ENCODE results near the gene PTDSS2.

Gene PTDSS2

DNA sequence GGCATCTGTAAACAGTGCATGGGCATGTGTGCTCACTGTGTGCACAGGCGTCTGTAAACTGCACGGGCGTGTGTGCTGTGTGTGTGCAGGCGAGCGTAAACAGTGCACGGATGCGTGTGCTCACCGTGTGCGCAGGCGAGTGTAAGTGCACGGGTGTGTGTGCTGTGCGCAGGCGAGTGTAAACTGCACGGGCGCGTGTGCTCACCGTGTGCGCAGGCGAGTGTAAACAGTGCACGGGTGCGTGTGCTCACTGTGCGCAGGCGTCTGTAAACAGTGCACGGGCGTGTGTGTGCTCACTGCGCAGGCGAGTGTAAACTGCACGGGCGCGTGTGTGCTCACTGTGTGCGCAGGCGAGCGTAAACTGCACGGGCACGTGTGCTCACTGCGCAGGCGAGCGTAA, 34.5 kb downstream of the PTDSS2 start:
- no peaks in the 10 kb centered on the region; the same call in none of the 2 replicates for H3K36me3 ChIP-seq (ENCODE audit: control insufficient read depth, insufficient read depth, low read length)
- no peak overlapping the region for H3K4me3 ChIP-seq (replicated peaks; ENCODE audit: low read depth, low read length)
- no peak for DNase-seq (ENCODE audit: extremely low read depth, insufficient read length)
- TF ChIP-seq, protein P1, sequence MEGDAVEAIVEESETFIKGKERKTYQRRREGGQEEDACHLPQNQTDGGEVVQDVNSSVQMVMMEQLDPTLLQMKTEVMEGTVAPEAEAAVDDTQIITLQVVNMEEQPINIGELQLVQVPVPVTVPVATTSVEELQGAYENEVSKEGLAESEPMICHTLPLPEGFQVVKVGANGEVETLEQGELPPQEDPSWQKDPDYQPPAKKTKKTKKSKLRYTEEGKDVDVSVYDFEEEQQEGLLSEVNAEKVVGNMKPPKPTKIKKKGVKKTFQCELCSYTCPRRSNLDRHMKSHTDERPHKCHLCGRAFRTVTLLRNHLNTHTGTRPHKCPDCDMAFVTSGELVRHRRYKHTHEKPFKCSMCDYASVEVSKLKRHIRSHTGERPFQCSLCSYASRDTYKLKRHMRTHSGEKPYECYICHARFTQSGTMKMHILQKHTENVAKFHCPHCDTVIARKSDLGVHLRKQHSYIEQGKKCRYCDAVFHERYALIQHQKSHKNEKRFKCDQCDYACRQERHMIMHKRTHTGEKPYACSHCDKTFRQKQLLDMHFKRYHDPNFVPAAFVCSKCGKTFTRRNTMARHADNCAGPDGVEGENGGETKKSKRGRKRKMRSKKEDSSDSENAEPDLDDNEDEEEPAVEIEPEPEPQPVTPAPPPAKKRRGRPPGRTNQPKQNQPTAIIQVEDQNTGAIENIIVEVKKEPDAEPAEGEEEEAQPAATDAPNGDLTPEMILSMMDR (IDR thresholded peaks at IDR 0.05; ENCODE audit: insufficient read depth, low read length, poor library complexity, severe bottlenecking), result no peak
- no peaks in the 10 kb centered on the region for H3K27me3 ChIP-seq (replicated peaks; ENCODE audit: control insufficient read depth, insufficient read depth, low read length)

DNA sequence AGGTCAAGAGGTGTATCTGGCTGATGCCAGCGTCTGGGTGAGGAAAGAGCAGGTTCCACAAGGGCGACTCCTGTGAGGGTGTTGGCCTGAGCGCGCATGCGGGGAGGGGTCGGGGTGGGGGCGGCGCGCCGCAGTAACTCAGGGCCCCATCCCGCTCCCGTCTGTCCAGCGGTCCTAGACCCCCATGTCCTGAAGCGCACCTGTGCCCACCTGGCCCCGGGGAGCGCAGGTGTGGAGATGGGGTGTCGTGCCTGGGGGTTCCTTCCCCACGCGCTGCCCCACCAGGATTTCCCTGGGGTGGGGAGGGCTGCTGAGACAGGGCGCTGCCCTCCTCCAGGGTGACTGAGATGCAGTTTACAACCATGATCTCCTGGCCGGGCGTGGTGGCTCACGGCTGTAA, 36.1 kb downstream of the PTDSS2 start:
- H3K36me3 ChIP-seq (ENCODE audit: control insufficient read depth, insufficient read depth, low read length), result peaks cover 1% of the 10 kb centered on the region
- no peak overlapping the region for H3K4me3 ChIP-seq (replicated peaks; ENCODE audit: low read depth, low read length)
- no peak for DNase-seq (ENCODE audit: extremely low read depth, insufficient read length)
- TF ChIP-seq, protein P1 (IDR thresholded peaks at IDR 0.05; ENCODE audit: insufficient read depth, low read length, poor library complexity, severe bottlenecking), result no peak
- no peaks in the 10 kb centered on the region for H3K27me3 ChIP-seq (replicated peaks; ENCODE audit: control insufficient read depth, insufficient read depth, low read length)

DNA sequence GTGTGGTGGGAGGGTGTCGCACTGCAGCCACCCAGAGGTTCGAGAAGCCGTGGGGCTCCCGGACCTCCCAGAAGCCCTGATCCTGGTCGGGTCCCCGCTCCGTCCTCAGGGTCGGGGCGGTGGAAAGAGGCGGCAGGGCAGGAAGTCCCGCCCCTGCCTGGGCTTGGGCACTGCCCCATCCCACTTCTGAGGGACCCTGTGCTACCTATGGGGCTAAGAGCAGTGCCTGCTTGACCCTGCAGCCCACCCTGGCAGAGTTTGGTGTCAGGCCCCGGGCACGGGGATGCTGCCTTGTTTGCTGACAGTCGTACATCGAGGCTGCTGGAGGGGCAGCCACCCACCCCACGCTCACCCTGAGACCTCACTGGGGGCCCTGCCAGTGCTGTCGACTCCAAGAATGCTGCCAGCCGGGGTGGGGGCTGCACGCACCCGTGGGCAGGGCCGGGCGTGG, 37.5 kb downstream of the PTDSS2 start:
- Histone ChIP-seq H3K27me3 (replicated peaks; ENCODE audit: control insufficient read depth, insufficient read depth, low read length) (no peaks in the 10 kb centered on the region), H3K4me3 (replicated peaks; ENCODE audit: low read depth, low read length) (no peak overlapping the region), H3K36me3 (ENCODE audit: control insufficient read depth, insufficient read depth, low read length) (peaks cover 2% of the 10 kb centered on the region)
- no peak for DNase-seq (ENCODE audit: extremely low read depth, insufficient read length)
- TF ChIP-seq, protein P1 (IDR thresholded peaks at IDR 0.05; ENCODE audit: insufficient read depth, low read length, poor library complexity, severe bottlenecking), result no peak

DNA sequence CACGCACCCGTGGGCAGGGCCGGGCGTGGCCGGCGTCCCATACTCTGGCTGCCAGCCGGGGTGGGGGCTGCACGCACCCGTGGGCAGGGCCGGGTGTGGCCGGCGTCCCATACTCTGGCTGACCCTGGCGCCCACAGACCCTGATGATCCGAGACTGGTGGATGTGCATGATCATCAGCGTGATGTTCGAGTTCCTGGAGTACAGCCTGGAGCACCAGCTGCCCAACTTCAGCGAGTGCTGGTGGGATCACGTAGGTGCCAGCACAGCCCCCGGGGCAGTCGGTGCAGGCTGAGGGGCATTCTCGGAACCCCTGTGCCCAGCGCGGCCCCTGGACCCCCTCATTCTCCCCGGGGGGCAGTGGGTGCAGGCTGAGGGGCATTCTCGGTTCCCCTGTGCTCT, 38.0 kb downstream of the PTDSS2 start:
- H3K36me3 ChIP-seq (ENCODE audit: control insufficient read depth, insufficient read depth, low read length), result peaks cover 4% of the 10 kb centered on the region
- no peak overlapping the region for H3K4me3 ChIP-seq (replicated peaks; ENCODE audit: low read depth, low read length)
- no peaks in the 10 kb centered on the region for H3K27me3 ChIP-seq (replicated peaks; ENCODE audit: control insufficient read depth, insufficient read depth, low read length)
- TF ChIP-seq, protein P1 (IDR thresholded peaks at IDR 0.05; ENCODE audit: insufficient read depth, low read length, poor library complexity, severe bottlenecking), result no peak
- no peak for DNase-seq (ENCODE audit: extremely low read depth, insufficient read length)

DNA sequence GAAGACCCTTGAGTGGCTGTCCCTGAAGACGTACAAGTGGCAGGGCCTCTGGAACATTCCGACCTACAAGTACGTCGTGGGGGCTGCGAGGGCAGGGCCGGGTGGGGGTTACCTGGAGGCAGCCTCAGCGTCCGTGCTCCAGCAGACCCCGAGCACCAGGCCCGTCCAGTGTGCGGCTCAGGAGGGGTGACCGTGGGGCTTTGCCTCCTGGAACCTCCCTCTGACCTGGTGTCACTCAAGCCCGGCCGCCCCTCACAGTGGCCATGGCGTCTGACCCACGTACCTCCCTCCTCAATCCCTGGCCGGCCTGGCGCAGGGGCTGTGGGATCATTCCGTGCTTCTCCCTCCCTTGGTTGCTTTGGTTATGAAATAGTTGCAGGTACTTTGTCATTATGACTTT, 38.5 kb downstream of the PTDSS2 start:
- TF ChIP-seq, protein P1 (IDR thresholded peaks at IDR 0.05; ENCODE audit: insufficient read depth, low read length, poor library complexity, severe bottlenecking), result no peak
- no peak for DNase-seq (ENCODE audit: extremely low read depth, insufficient read length)
- Histone ChIP-seq H3K4me3 (replicated peaks; ENCODE audit: low read depth, low read length) (no peak overlapping the region), H3K27me3 (replicated peaks; ENCODE audit: control insufficient read depth, insufficient read depth, low read length) (no peaks in the 10 kb centered on the region), H3K36me3 (ENCODE audit: control insufficient read depth, insufficient read depth, low read length) (peaks cover 6% of the 10 kb centered on the region)

DNA sequence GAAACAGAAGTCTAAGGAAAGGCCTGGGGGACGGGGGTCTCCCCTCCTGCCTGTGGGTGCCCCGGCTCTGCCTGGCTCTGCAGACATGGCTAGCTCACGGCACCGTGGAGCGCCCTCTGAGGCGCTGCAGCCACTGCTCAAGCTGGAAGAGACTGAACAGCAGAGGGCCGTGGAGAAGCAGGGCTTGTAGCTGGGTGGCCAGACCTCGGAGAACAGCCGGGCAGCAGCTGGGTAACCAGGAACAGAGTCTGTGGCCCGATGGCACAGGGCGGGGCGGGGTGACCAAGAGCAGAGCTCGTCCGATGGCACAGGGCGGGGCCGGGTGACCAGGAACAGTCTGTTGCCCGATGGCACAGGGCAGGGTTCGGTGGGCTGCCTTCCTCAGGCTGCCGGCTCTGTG, 38.9 kb downstream of the PTDSS2 start:
- no peaks in the 10 kb centered on the region for H3K27me3 ChIP-seq (replicated peaks; ENCODE audit: control insufficient read depth, insufficient read depth, low read length)
- H3K36me3 ChIP-seq (ENCODE audit: control insufficient read depth, insufficient read depth, low read length), result peaks cover 9% of the 10 kb centered on the region
- H3K4me3 ChIP-seq (replicated peaks; ENCODE audit: low read depth, low read length), result no peak overlapping the region
- DNase-seq (ENCODE audit: extremely low read depth, insufficient read length), result no peak
- TF ChIP-seq, protein P1 (IDR thresholded peaks at IDR 0.05; ENCODE audit: insufficient read depth, low read length, poor library complexity, severe bottlenecking), result no peak
